IPS DF 4.7 (cell line): ENCODE data around the gene IRAG1.

Source experiments
- DNase-seq: peaks from one replicate; pipeline ENCODE4 v3.0.0-alpha.2; 2013; ENCODE audit warnings: low spot score; ENCODE audit errors: extremely low read depth

Gene IRAG1

DNA sequence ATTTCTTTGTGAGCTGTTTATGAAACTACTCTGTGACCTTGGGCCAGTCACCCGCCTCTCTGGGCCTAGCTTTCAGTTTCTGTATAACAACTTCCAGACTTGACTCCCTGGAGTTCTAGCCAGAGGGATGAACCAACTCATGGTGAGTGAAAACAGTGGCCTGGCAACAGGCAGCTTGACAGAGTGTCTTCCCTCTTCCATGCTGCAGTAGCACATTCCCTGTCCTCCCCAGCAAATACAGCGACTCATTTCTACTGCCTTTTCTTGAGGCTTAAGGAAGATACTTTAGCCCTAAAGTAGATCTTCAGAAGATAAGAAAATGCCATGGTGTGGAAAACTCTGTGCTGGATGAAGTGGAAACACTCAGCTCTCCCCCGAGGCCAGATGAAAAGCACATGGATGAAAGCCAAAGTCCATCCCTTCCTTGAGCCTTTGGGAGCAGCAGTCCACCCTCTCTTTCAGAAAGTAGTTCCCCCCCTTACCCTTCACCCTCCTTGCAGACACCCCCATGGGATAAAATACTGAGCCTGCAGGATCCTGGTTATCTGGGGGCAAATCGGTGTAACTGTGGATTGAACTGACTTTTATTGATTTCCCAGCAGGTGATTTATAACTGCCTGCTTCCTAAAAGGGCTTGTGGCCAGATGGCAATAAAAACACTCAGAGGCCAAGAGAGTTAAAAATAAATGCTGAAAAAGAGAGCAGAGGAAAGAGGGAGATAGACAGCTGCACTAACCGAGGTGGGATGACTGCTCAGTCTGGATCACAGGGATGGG lies 24.1 kb downstream of the IRAG1 start:
- no peak for DNase-seq

DNA sequence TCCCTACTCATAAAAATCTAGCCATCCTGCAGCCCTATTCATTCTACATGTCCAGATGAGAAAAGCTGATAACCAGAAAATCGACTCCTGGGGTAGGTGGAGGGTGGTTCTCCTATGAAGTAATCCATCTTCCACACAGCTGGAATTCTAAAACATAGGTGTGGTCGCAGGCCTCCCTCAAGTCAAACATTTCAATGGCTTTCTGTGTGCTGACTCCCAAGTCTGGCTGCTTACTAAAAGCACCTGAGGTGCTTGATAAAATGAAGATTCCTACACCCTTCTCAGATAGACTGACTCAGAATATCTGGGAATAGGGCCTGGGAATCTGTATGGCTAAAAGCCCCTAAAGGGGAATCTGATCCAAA lies 26.1 kb downstream of the IRAG1 start:
- no peak for DNase-seq

DNA sequence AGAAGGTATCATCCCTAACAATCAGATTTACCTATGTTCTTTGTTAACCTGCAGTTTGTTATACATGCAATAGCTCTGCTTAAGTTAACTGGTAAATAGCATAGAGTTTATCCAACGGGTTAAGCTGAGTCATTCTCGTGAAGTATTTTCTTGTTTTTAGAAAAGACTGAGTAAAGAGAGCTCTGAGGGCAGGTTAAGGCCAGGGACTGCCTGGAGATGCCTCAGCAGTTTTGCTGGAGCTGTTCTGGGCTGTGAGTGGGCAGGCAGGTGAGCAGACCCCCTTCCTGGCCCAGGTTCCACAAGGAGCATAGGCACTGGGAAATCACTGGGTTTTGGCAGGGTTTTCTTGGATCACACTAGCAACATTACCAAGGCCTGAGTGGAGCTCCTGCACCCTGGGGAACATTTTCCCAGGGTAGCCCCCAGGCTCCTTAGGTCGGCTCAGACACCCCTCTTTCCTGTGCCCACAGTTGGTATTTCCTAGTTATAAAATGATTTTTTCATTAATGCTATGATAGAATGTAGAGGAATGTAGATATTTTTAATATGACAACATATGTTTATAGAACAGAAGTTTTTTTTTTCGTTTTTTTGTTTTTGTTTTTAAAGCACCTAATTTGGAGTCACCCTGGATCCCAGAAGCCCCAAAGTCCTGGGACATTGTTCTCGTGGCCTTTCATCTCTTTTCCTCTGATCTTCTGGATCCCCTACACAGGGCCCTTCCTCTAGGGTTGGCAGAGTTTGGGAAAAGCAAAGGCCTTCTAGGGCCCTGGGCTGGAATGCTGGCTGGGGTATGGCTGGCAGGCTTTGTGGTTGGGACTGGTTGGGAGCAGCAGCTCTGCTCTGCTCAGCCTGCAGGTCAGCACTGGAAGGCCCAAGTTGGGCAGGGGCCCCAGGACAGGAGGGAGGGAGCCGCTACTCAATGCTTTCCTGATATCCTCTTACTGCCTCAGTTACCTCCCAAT lies 26.7 kb downstream of the IRAG1 start:
- no peak for DNase-seq

DNA sequence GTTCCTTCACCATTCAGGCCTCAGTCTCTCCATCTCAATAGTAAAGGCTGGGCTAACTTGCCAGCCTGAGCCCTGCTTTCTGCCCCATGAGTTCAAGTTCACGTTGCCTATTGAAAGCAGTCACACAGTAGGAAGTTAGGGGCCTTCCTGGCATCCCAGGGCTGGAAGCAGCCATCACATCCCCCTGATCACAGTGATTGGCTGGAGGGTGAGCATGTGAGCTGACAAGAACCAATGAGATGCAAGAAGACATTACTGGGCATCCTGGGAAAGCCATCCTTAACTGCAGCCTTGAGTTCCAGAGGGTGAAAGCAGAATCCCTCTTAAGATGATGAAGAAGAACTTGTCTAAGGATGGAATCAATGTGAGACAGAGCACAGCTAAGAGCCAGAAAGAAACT lies 29.1 kb downstream of the IRAG1 start:
- DNase-seq, result no peak

DNA sequence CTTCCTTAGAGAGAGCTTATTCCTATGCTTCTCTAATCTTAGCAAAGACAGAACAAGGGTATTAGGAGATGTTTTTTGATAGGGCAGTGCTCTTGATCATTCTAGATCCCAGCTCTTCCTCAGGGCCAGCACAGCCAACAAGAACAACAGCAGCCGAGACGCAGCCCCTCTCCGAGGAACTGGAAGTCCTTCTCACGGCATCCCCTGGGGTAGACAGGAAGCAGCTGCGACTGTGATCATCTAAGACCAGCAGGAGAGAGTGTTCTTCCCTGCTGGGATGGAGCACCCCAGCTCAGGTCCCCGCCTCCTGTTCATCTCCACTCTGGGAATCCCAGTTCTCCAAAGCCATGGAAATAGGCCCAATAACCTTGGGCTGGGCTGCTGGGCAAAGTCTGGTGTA lies 29.6 kb downstream of the IRAG1 start:
- DNase-seq, result no peak

DNA sequence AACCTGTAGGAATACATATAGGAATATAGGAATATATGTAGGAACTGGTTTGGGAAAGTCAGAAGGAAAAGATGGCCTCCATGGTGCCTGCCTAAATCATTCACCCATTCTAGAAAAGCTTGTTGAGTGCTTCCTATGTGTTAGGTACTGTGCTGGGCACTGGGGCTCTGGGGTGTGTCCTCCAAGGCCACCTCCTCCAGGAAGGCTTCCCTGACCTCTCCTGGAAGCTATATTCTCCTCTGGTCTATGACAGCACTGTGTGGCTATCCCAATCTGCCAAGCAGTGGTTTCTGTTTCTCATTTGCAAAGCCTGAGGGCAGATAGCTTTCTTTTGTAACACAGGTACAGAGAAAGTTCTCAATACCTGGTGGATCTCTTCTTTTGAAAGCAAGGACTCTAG lies 30.2 kb downstream of the IRAG1 start:
- DNase-seq, result no peak

DNA sequence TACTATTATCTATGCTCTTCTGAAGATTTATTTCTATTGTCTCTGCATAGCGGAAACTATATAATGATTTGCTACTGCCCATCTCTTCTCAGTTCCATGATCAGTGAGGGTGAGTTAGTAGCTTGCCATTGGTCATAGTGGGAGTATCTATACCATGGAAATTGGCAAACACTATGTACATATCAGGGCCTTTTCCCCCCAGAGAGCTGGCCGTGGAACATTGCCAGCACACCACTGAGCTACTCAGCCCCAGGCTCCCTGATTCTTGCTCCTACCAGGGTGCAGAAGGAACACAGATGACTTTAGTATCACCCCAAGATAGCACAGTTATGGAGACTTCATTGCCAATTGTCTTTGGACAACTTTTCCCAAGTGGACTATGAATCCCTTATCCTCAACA lies 33.2 kb downstream of the IRAG1 start:
- DNase-seq, result no peak

DNA sequence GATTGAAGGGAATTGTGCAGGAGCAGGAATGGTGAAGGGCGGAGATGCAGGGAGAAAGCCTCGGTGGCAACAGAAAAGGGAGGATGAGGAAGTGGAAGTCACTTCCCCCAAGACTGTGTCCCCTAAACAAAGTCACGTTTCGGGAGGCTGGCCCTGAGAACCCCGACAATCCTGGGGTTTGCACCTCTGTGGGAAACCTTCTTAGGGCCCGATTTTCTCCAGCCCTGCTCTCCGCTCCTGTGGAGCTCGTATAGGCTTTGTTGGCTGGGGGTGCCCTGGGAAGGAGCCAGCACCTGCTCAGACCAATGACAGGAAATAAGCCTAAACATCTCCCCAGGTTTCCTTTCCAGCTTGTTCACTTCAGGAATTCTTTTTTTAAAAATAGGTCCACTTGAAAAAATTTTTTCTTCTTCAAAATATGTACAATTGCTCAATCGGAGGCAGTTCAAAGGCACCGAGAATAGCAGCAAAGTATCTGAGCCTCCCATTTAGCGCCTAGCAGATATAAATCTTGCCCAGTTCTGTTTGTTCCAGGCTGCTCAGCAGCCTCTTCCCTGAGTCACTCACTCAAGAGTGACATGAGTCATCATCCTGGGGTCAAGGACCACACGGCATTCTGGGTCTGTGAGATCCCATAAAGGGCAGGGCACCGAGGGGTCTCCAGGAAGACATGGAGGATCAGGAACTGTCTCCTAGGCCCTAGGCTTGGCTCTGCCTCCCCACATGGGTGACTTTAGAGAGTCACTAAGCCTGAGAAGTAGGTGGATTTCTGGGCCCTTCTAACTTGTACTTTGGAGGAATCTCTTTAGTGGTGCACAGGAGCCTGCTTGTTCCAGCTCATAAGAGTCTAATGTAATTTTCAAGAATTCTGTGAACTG lies 34.0 kb downstream of the IRAG1 start:
- DNase-seq, result no peak

DNA sequence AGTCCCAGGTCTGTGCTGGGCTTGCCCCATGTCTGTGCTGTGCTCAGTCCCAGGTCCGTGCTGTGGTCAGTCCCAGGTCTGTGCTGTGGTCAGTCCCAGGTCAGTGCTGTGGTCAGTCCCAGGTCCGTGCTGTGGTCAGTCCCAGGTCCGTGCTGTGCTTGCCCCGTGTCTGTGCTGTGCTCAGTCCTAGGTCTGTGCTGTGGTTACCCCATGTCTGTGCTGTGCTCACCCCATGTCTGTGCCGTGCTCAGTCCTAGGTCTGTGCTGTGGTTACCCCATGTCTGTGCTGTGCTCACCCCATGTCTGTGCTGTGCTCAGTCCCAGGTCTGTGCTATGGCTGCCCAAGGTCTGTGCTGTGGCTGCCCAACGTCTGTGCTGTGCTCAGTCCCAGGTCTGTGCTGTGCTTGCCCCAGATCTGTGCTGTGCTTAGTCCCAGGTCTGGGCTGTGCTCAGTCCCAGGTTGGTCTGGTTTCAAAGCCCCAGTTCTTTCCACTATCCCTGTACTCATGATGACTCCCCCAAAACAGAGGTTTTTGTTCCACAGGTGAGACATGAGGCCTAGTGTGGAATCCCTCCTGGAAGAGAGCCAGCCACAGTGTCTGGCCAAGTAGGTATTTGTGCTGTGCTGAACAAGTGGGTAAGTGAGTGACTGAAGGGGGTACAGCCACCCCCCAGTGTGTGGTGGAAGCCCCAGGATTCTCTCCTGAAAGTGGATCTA lies 34.8 kb downstream of the IRAG1 start:
- DNase-seq, result no peak

DNA sequence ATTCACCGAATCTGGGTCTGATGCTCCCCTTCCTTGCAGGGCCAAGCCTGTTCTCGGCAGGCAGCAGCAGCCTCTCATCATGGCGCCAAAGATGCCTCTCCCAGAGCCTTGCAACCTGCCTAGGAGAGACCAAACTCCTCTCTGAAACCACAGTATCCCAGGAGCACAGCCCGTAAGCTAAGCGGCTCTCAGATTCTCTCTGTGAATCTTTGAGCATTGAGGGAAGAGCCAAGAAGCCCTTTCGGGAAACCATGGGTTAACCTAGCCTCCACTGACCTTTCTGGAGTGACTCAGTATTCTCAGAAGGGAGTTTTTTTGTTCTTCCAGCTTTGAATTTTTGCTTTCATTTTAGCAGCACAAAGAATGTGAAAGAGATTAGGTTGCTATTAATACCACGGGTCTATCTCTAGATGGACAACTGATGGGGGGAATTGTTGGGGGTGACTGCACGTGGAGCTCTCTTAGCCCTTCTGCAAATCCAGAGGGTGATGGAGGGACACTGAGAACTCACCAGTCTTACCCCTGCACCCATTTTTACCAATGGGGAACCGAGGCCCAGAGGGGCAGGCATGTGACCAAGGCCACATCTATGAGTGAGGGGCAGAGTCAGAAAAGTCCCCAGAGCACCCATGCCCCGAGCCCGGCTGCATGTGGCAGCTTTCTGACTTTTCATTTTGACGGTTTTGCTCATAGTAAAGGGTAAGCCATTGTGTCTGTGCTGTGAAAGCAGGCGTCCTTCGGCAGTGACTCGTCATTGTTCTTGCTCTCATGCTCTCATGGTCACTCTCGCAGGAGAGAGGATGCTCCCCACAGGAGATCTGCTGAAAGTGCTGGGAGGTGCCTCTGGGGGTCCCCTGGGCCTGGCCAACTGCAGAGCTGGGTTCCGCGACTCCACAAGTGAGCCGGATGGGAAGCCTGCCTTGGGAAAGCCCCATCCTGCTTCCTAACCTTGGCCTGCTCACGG lies 36.0 kb downstream of the IRAG1 start:
- DNase-seq, result no peak

DNA sequence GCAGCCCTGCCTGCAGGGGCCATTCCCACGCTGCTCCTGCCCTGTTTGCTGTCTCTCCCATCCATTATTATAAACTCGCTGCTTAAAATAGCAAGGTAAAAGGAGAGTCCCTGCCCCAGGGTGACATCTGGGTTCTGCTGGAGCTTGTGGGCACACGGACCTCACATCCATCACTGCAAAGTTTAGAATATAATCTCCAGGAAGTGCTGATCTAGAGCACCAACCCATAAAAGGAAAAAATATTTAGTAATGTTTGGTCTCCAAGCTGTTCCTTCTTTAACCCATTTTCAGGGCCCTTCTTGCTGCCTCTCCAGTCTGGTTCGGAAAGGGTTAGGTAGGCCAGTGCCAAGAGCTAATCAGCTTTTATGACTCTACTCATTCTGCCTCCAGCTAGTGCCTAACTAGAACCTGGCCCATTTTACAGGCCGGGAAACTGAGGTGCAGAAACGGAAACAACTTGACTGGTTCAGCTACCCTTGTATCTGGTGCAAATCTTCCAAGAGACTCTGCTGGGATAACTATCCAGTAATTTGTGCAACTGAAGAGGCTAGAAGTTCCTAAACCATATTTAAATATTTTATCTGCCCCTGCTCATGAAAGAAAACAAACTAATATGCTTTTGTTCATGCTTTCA lies 37.5 kb downstream of the IRAG1 start:
- no peak for DNase-seq

DNA sequence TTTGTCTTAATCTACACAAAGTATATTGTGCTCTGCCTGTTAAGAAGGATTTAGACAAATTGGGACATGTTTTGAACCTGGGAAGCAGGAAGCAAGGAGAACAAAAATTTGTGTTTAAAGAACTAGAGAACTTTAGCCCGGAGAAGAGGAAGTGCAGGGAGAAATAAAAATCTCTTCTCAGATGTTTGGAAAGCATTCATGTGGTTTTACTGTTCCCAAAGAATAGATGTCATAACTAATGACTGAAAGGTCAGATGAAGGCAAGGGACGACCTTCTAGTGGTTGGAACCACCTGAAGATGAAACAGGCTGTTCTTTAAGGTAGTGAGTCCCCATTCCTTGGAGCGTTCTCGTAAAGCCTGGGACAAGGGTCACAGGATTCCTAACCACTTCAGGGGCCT lies 38.3 kb downstream of the IRAG1 start:
- no peak for DNase-seq

DNA sequence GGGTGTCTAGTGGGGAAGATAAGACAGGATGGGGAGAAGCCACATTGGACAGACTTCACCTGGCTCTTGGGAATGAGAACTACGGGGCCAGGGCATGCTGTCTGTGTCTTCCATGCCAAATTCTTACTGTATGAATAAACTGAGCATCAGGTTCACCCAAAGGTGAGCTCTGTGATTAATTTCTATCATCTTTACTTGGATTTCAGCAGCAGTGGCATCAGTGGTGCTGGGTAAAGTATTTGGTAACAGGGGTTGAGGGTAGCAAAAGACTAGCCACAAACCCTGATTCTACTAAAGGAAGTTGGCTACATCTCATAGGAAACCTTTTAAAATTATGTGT lies 38.8 kb downstream of the IRAG1 start:
- no peak for DNase-seq

DNA sequence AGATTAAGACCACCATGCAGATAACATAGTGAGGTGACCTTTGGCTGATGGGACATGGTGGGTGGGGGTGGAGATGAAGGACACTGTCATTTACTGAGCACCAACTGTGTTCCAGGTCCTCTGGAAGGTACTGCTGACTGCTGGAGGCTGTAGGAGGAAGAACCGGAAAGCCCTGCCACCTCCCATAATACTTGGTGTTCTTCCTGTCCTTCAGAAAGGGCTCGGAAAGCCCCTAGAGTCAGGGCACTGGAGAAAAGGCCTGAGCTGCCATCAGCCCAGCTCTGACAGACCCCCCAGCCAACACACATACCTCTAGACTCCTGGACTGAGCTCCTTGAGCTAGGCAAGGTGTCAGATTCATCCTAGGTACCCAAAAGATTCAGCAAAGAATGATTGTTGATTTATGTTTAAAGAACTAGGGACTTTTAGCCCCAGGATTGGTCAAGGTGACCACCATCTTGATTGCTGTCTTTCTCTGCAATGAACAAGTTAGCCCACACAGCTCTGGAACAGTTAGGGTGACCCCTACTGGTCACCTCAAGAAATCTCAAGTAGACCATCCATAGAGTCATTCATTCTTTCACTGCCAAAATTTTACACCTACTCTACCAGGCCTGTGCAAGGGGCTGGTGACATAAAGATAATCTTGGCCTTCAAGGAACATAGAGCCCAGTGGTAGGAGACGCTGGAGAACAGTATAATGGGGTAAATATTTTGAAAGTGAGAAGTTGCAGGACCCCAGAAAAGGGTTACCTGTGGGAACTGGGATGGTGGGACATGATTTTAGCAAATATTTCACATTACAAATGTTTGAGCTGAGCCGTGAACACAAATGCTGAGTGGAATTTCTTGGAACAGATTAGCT lies 39.4 kb downstream of the IRAG1 start:
- DNase-seq, result peak; percentile 46

DNA sequence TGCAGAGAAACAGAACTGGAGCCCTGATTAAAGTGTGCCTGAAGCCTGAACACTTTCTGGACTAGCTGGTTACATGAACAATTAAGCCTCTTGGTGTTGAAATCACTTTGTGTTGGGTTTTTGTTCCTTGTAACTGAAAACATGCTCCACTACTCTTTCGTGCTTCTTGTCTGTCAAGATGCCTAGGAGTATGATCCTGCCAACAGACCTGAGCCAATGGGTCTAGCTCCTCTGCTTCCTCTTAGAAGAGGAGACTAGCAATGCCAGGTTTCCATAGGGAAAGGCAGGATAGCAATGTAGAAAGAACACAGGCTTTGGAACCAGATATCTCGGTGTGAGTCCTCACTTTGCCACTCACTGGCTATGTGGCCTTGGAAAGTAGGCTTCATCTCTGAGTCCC lies 40.3 kb downstream of the IRAG1 start:
- DNase-seq, result no peak

DNA sequence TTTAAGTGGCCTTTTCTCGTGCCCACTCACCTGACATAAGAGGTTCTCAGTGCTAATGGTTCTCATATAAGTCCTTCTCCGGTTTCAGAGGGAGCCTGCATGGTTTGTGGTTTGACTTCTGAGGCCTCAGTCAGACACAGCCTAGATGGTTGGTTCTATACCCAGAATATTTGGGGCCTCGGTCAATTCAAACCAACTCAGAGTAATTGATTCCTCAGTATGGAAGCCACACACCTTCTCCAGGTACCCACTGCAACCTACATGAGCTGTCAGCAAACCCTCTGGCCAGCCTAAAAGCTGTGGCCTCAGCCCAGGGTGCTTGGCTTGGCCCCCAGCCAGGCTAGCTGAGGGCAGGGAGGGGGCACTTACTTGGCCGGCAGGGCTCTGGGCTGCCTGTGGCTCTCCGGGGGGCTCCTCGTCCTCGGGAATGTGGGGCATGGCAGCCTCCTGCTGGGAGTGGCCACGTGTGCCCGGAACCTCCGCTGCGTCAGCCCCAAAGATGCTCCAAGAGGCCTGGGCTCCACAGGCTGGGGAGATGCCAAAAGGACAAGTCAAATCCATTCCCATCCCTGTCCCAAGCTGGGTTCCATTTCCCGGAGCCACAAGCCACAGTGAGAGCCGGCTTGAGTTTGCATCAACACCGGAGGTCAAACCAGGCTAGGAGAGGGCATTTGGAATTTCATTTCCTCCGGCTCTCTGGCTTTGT lies 41.7 kb downstream of the IRAG1 start:
- no peak for DNase-seq

DNA sequence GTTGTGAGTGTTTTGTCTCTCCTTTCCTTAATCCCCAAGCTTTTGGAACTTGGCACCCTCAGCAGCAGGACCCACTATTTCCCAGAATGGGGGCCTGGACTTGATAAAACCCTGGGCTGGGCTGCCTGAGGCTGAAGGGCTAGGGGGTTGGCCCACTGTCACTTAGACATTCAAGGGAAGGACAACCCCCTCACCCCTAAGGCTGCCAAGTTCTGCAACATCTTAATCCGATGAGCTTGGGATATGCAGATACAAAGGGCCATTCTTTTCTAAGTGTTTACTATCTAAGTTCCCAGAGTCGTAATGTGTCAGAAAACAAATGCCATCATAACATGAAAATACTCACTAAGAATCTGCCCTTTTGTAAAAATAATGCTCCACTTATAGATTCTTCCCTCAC lies 42.9 kb downstream of the IRAG1 start:
- DNase-seq, result no peak

DNA sequence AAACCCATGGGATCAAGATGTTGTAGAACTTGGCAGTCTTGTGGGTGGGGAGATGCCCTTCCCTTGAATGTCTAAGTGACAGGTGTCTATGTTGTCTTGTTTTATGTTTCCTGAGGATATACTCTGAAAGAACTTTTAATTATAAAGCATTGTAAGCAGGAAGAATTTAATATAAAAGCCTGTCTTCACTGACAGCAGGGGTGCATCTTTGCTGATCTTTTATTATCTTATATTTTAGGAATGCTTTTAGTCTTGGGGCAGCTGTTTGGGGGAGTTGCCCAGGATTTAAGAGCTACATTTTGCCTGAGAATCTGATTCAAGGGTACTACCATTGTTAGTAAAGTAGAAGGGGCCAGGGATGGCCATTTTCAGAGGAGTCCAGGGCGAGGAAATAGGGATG lies 43.4 kb downstream of the IRAG1 start:
- no peak for DNase-seq
